ENCODE data around the gene ZNF236.
"Not testable (repeated sequence)": the region's sequence is repeated elsewhere in the genome, so short reads cannot be mapped to it uniquely, and the experiment has no call there.

ZNF236 gene

DNA sequence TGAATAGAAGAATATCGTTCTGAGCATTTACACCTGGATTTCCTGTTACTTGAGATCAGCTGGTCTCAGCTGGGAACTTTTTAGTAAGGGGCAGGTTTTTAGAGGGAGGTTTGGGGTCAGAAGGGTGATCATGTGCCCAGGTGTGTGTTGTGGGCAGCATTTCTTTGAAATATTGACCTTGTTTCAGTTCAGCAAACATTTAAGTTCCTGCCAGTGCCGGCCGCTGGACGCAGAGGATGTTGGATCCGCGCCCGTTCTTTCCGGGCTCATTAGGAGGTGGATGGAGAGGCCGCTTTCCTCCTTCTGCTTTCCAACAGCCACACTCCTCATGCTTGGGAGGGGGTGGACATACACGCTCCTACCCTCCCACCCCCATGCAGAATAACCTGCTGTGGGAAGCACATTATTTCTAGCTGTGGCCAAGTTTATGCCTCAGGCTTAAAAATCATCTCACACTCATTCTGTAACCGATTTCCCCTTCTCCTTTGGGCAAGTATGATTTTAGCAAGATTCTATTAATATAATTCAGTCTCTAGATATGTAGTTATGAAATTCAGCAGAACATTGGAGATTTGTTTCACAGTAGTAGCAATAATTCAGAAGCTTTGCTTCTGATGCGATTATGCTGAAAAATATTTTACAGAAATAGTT is 131.4 kb downstream of the ZNF236 start:
- DNase-seq, result no peak

DNA sequence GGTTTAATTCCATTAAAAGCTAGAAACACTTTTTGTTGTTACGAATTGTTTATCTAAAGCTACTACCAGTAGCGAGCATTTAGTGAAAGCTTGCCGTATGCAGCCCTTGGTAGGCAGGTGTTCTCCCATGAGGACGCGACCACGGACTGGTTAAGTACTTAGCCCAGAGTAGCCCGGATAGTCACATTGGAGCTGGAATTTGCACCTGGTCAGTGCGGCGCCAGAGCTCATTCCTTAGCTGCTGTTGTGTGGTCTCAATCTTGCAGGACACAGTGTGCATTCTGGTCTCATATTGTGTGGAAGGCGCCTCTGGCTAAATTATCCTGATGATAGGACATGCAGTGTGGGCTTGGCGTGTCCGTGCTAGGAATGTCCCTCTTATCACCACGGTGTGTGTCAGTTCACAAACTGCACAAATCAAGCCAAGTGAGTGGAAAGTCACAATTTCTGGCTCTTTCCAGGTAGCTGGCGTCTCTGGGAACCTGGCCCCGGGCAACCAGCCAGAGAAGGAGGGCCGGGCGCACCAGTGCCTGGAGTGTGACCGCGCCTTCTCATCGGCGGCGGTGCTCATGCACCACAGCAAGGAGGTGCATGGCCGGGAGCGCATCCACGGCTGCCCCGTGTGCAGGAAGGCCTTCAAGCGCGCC is 133.3 kb downstream of the ZNF236 start:
- DNase-seq, result no peak

GRCh38 chr18:76956648-76957047 is 134.3 kb downstream of the ZNF236 start:
- no peak for DNase-seq

GRCh38 chr18:76957384-76958355 is 135.3 kb downstream of the ZNF236 start:
- DNase-seq, result peak; percentile 27

DNA sequence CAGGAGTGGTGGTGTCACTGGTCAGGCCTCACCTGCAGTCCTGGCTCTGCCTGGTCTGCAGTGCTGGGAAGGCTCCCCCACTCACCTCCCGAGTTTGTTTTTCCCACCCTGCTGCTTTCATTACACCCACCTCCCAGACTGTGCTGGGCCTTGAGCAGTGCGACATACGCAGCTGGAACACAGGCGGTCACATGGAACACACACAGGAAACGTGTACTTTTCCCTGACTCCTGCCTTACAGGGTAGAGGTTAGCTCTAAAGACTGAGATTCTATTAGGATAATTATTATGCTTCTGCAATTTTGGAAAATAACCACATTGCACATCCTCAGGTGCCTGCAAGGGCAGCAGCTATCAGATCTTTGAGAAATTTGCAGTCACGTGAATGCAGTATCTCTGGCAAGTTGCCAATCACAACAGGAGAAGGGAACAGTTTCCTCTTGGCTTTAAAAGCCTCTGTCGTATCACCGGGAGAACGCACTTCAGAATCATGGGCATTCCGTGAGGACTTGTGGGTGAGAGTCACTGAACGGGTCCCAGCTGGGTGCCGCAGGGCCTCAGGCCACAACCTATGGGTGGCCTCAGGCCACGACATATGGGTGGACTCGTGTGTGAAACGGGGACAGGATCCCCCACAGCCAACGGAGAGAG is 136.5 kb downstream of the ZNF236 start:
- no peak for DNase-seq

- no peak for DNase-seq
Observed at GRCh38 chr18:76959605-76960004, 137.2 kb downstream of the ZNF236 start.

DNA sequence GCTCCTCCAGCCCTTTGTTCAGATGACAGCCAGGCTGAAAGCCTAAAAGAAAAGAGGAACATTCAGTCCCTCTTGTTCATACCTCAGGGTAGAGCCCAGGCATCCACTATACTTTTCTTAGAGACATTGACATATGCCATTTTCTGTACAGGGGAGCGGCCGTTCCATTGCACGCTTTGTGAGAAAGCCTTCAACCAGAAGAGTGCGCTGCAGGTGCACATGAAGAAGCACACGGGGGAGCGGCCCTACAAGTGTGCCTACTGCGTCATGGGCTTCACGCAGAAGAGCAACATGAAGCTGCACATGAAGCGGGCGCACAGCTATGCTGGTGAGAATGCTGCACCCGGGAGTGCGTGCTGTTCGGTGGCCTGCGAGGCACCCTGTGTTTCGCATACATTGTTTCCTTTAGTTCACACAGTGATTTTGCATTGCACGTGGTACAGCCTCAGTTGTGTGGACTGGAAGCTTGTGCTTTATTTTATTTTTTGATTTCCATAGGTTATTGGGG is 138.2 kb downstream of the ZNF236 start:
- DNase-seq, result no peak

- no peak for DNase-seq
Observed at GRCh38 chr18:76962851-76963250, 140.5 kb downstream of the ZNF236 start.

DNA sequence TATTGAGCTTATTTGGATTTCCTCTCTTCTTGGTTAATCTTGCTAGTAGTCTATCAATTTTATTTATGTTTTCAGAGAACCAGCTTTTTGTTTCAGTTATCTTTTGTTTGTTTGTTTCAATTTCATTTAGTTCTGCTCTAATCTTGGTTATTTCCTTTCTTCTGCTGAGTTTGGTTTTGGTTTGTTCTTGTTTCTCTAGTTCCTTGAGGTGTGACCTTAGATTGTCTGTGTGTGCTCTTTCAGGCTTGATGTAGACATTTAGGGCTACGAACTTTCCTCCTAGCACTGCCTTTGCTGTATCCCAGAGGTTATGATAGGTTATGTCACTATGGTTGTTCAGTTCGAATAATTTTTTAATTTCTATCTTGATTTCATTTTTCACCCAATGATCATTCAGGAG is 141.6 kb downstream of the ZNF236 start:
- no peak for DNase-seq

- not testable (repeated sequence) for DNase-seq
Observed at GRCh38 chr18:76965555-76966151, 143.3 kb downstream of the ZNF236 start.

GRCh38 chr18:76967299-76967698 is 144.9 kb downstream of the ZNF236 start:
- DNase-seq, result not testable (repeated sequence)

- no peak for DNase-seq
Observed at GRCh38 chr18:76967721-76968472, 145.5 kb downstream of the ZNF236 start.

DNA sequence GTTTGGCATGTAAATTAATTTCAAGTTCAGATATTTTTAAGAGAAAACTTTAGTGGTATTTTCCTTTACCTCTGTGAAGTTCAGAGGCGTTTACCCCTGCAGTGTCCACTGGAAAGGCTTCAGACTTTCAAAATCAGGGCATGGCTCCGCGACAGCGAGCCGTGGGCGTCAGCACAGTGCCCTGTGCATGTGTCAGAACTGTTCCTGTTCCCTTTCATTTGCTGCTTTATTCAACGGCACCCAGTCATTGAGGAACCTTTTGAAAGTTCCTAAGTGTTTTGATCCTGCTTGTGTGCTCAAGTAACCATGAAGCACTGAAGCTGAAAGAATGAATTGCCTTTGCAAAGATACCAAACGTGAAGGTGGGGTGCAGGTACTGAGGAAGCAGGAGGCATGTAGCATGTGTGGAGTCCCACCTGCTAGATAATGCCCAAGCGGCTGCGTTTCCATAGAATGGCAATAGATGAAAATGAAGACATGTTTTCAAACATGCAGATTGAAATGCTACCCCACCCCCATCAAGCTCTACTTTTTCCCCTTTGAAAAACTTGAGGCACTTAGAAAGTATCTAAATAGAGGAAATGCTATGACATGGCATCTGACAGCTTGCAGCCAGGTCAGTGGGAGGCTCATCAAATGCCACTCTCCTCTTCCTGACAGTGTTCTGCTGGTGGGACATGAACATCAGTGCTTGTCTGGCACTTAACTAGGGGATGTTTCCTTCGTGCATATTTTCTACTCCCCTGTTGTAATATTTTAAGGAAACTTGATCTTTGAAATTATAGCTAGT is 148.6 kb downstream of the ZNF236 start:
- DNase-seq, result no peak

- DNase-seq, result no peak
Observed at GRCh38 chr18:76972241-76972640, 149.9 kb downstream of the ZNF236 start.

GRCh38 chr18:76972846-76973519 is 150.6 kb downstream of the ZNF236 start:
- DNase-seq, result no peak

DNA sequence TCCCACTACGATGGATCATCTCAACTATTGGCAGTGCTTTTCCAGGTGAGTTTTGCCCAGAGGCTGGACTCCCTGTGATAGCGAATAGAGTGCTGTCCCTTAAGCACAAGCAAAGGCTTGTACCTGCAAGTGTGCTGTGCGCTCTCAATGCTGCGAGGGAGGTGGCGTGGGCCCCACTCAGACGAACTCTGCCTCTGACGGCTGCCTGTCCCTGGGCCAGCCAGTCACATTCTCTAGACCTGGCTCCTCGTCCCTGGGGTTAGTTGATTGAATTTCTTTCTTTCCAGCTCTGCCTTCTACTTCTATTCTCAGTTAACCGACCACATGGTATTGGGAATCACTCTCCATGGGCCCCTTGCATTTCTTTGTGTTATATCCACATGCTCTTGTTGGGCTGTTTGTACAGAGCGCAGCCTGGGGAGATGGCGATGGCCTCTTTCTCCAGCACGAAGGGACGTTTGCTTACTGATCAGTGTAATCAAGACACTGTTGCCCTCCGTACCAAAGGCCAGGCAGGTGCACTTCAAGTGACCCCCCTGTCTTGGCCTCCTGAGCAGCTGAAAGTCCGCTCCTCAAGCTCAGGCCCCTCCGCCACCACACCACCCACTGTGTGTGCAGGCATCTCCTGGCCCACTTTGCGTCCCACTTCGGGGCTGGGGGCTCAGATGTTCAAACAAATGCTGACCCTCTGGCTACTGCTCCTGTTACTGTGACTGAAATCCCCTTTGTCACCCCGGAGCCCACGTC is 151.3 kb downstream of the ZNF236 start:
- no peak for DNase-seq

GRCh38 chr18:76974386-76974785 is 152.0 kb downstream of the ZNF236 start:
- no peak for DNase-seq

DNA sequence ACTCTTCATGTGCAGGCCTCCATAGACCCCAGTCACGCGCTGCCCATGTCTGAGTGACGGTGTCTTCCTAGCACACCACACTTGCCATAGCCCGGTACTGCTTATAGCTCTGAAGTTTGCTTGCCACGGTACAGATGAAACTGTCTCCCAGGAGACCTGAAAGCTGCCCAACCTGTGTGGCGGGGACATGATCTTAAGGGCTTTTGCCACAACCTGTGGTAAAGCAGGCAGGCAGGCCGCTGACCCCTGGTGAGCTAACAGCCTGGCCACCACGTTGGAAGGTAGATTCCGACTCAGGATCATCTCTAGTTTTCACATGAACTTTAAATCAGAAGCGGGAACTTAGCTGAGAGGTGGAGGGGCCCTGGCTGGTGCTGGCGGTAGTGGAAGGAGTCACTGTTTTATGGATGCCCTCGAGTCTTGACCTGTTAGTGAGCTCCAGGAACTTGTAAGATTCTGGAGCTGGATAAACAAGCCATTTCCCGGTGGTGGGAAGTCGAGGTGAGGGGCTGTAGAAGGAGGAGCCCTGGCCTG is 153.3 kb downstream of the ZNF236 start:
- DNase-seq, result no peak

DNA sequence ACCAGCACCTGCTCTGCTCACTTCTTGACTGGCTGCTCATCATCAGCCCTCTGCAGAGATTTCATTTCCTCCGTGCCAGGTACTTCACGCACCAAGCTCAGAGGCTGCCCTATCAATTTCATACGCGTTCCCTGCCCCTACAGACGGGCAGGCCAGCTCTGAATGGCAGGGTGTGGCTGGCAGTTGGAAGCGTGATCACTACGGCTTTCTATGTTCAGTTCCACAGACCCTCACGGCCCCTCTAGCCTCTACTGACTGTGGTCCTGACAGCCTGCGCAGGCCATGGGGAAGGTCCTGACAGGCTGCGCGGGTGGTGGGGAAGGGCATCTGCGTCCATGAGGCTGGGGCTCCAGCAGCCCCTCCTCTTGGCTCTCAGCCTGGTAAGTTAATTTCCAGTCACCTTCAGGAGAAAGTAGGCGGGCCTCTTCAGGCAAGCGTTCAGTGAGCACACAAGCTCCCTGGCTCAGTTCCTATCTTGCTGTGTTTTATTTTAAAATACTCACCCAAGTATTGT is 154.8 kb downstream of the ZNF236 start:
- no peak for DNase-seq
